LNCaP clone FGC (cell line): ENCODE measurements around the gene CPNE8.

Experiments
- DNase-seq: peaks from one replicate; pipeline ENCODE4 v3.0.0-alpha.2; 2011; ENCODE audit warnings: low read depth
- H3K4me3 ChIP-seq: 2 replicates; pipeline ENCODE4 v1.5.1; 2011; ENCODE audit warnings: mild to moderate bottlenecking, low read depth, low read length, control low read depth
- TF ChIP-seq, protein P1 (sequence below): IDR thresholded peaks from 2 replicates; pipeline ENCODE4 v1.5.1; 2012; ENCODE audit warnings: mild to moderate bottlenecking; ENCODE audit not compliant: control insufficient read depth, insufficient read depth; ENCODE audit errors: extremely low read depth

CPNE8 gene

DNA sequence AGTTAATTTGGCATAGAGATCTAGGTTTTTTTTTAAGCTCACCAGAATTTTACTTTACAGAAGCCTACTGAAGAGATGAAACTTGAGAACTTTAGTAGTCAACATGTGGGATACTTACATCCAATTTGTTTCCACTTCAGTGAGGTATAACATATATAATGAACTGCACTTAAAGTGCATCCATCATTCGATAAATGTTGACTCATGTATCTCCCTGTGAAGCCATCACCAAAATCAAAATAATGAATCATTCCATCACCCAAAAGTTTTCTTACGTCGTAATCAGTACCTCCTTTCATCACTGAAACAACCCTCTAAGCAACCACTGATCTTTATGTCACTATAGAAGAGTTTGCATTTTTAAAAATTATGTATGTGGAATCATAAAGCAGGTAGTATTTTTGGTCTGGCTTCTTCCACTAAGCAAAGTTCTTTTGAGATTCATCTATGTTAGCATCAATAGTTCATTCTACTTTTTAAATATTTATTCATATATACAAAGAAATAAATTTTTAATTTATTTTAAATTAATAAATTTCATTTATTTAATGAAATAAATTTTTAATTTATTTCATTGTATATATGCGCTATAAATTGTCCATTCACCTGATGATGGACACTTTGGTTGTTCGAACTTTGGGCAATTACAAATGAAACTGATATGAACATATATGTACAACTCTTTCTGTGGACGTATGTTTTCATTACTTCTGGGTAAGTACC lies 2.0 kb upstream of the CPNE8 start:
- TF ChIP-seq, protein P1, sequence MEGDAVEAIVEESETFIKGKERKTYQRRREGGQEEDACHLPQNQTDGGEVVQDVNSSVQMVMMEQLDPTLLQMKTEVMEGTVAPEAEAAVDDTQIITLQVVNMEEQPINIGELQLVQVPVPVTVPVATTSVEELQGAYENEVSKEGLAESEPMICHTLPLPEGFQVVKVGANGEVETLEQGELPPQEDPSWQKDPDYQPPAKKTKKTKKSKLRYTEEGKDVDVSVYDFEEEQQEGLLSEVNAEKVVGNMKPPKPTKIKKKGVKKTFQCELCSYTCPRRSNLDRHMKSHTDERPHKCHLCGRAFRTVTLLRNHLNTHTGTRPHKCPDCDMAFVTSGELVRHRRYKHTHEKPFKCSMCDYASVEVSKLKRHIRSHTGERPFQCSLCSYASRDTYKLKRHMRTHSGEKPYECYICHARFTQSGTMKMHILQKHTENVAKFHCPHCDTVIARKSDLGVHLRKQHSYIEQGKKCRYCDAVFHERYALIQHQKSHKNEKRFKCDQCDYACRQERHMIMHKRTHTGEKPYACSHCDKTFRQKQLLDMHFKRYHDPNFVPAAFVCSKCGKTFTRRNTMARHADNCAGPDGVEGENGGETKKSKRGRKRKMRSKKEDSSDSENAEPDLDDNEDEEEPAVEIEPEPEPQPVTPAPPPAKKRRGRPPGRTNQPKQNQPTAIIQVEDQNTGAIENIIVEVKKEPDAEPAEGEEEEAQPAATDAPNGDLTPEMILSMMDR, result no peak
- peak overlapping the region; percentile 35; the same call in 1 of the 2 replicates for H3K4me3 ChIP-seq

DNA sequence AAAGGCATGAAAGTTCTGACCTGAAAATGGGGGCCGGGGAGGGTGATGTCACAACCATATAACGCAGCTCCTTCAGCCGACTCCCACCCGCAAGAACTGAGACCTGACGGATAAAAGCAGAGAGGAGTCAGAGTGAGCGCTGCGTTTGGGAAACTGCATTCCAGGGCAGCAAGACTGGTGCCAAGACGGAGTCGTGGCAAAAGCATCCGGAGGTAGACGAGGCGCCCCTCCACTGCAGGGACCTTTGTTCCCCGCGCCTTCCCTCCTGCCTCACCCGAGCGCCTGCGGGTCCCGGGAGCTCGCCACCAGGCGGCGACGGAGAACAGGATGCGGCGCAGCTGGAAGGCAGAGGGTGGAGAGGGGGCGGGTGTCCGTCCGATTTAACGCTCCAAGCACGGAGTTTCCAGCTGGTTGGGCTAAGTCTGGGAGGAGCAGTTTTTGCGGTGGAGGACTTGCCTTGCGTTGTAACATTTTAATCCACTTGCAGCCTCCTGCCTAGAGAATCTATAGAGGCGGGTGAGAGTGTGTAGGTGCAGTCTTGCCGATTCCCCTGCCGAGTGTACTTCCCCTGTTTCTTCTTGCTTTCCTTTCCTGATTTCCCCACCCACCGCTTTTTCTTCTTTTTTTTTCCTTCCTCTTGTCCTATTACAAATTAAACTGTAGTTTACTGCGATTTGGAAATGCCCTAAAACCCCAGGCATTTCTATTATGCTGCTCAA lies 1.2 kb upstream of the CPNE8 start:
- TF ChIP-seq, protein P1, result peak; percentile 91
- no peak for DNase-seq
- H3K4me3 ChIP-seq, result peak overlapping the region; percentile 35

More for the DNA sequence above, 2.0 kb upstream of the CPNE8 start:
- no peak for DNase-seq

DNA sequence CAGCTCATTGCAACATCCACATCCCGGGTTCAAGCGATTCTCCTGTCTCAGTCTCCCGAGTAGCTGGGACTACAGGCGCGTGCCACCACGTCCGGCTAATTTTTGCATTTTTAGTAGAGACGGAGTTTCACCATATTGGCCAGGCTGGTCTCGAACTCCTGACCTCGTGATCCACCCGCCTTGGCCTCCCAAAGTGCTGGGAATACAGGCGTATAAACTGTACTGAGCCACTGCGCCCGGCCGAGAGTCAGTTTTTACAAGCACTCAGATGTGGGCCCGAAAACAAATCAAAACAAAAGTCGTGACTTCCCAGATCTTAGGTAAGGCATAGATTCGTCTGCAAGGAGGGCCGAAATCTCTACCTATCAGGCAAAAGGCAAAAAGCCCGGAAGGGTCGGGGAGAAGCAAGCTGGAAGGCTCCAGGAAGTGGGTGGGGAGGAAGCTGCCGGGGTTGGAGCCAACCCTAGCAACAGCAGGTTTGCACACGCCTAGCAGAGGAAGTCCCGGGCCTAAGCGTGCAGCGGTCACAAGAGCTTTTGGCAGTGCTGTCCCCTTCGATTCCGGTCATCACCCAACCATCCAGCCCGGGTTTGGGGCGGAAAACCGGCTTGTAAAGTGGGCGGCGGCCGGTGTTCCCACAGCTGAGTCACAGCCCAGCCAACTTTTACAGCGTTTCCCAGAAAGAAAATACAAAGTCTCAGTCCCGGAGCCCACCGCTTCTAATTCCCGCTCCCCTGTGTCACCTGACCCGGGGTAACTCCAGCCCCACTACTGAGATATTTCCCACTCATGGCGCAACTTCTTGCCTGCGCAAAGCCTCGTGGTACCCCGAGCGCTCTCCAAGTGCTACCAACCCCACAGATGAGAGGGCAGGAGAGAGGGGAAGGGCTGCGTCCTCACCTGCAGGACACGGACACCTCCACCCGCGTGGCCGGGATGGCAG lies 583 bp downstream of the CPNE8 start:
- no peak overlapping the region for H3K4me3 ChIP-seq
- DNase-seq, result no peak

DNA sequence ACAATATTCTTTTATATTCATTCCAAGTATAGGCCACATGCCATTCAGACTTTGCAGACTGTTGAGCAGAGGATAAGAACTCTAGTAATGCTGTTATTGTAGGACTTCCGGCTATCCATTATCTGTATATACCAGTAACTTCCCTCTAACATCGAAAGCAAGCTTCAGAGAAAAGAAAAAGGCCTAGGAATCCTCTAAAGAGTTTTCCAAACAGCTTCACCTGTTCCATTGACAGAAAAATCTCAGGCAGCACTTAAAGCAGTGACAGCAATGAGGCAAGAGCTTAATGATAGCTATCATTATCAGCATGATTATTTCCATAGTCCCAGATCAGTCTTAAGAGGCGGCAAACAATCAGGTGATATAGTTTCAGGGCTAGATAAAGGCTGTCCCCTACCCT lies 1.8 kb downstream of the CPNE8 start:
- TF ChIP-seq, protein P1, result no peak
- no peak for DNase-seq
- H3K4me3 ChIP-seq, result no peak overlapping the region

More for the DNA sequence above, 583 bp downstream of the CPNE8 start:
- TF ChIP-seq, protein P1, result no peak

DNA sequence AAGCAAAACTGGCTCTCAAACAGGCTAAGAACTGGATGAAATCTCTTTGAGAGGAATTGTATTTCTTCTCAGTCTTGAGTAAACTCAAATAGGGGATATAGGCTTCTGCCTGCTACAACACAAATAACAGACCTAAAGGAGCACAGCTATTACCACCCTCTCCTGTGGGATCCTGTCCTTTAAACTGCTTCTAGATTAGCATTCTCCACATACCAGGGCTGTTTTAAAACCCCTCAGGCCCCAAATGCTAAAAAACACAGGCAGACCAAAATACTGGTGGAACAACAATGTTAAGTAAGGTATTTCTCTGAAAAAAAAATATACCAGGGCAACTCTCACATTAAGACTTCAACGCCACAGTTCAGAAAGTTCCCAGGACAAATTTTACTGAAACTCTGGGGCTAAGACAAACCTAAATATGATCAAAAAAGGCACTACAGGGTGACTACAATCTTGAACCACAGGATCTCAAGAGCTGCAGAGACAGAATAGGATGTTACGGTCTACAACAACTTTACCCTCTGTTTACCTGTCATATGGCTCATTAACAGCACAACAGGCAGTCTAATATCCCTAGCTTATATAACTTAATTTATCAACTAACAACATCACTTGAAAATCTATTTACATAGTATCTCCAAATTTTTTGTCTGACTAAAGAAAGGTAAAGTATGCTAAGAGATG lies 7.2 kb downstream of the CPNE8 start:
- TF ChIP-seq, protein P1, result no peak
- H3K4me3 ChIP-seq, result no peak overlapping the region
- DNase-seq, result no peak

DNA sequence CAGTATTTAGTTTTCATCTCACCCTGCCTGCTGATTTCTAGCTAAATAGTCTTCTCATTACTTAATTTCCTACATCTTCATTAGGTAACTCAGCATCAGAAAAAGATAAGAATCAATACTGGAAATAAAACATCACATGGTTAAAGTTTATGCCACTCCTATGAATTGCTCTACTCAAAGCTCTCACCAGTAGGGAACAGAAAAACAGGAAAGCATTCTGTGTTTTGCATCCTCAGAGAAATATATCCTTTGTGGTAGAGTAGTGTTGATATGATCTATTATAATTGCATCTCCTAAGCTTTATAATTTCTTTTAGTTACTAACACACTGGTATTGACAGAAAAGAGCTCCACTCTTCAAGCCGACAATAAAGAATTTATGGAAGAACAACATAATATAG lies 9.9 kb downstream of the CPNE8 start:
- TF ChIP-seq, protein P1, result no peak
- no peak for DNase-seq
- no peak overlapping the region for H3K4me3 ChIP-seq
